ENCODE measurements around the gene LSM2. TPM values are rescaled to one million over a fixed set of nuclear protein-coding genes. Genes with fewer than 3 reads are reported as not detected.
A peak's percentile ranks its signal among the peaks of the same experiment; 100 is the strongest.

LSM2 gene
- total and polyA plus RNA-seq, 9 of the 15 experiments (the other 6 are each of a cell fraction or from before 2014, with no cell fraction given): 154 to 407 (median 223) TPM

DNA sequence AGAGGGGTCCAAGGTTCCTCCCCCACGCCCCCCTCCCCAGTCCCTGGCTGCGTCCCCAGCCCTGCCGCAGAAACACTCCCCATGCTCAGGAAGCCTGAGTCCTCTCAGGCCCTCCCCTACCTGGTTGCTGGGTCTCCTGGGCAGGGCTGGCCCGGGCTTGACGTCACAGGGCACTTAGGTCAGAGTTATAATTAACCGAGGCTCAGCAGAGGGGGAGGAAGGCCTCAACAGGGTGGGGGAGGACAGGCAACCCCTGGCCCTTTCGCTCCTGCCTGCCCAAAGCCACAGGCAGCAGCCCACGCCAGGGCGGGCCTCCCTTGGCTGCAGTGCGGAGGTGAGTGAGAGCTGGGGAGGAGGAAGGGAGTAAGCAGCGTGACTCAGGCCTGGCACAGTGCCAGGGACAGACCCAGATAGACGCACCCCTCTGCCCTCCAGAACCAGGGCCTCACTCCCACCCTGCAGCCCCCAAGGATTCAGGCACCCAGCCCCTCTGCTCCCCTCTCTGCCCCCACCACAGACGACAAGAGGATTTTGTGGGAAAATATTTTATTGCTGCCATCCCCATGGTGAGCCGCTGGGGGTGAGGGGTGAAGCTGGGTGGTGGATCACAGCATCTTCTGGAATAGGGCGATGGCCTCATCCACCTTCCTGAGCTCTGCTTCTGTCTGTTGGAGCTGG is 29.6 kb downstream of the LSM2 start, which contains the start of gene VWA7 (continued):
- TF ChIP-seq SPI1 (IDR thresholded peaks at IDR 0.05; ENCODE audit: borderline replicate concordance, low read depth, low read length) (peak; percentile 51), MCM7 (IDR thresholded peaks at IDR 0.05) (no peak), KLF6 (CRISPR knock-in tag; IDR thresholded peaks at IDR 0.05; ENCODE audit: borderline replicate concordance) (peak; percentile 10; the same call in 1 of the 2 replicates), NUFIP1 (IDR thresholded peaks at IDR 0.05; ENCODE audit: partially characterized antibody) (peak; percentile 32), NR1H2 (CRISPR knock-in tag; IDR thresholded peaks at IDR 0.05) (no peak), NRF1 (conservative IDR thresholded peaks at IDR 0.05 in 1 of 2, IDR thresholded peaks at IDR 0.05 in 1 of 2) (peak; percentile 70 to 75), SMAD1 (IDR thresholded peaks at IDR 0.05; ENCODE audit: low read depth, low read length, partially characterized antibody) (peak; percentile 100), SRF (CRISPR knock-in tag; IDR thresholded peaks at IDR 0.05) (peak in 1 of 2 experiments; percentile 79; a peak in 1 of 4 replicates), FUS (optimal IDR thresholded peaks at IDR 0.05; ENCODE audit: low read depth, low read length) (no peak), ZNF584 (CRISPR knock-in tag; IDR thresholded peaks at IDR 0.05; ENCODE audit: low read depth) (peak; percentile 87), SIN3A (IDR thresholded peaks at IDR 0.05; ENCODE audit: borderline replicate concordance in 2 of 2, control insufficient read depth in 1 of 2, low read depth in 2 of 2, low read length in 2 of 2) (peak; percentile 68 to 92; a peak in 2 of 4 replicates), RUNX1 (IDR thresholded peaks at IDR 0.05; ENCODE audit: low read depth) (peak; percentile 89; the same call in 1 of the 2 replicates)
- TF ChIP-seq, protein P1, sequence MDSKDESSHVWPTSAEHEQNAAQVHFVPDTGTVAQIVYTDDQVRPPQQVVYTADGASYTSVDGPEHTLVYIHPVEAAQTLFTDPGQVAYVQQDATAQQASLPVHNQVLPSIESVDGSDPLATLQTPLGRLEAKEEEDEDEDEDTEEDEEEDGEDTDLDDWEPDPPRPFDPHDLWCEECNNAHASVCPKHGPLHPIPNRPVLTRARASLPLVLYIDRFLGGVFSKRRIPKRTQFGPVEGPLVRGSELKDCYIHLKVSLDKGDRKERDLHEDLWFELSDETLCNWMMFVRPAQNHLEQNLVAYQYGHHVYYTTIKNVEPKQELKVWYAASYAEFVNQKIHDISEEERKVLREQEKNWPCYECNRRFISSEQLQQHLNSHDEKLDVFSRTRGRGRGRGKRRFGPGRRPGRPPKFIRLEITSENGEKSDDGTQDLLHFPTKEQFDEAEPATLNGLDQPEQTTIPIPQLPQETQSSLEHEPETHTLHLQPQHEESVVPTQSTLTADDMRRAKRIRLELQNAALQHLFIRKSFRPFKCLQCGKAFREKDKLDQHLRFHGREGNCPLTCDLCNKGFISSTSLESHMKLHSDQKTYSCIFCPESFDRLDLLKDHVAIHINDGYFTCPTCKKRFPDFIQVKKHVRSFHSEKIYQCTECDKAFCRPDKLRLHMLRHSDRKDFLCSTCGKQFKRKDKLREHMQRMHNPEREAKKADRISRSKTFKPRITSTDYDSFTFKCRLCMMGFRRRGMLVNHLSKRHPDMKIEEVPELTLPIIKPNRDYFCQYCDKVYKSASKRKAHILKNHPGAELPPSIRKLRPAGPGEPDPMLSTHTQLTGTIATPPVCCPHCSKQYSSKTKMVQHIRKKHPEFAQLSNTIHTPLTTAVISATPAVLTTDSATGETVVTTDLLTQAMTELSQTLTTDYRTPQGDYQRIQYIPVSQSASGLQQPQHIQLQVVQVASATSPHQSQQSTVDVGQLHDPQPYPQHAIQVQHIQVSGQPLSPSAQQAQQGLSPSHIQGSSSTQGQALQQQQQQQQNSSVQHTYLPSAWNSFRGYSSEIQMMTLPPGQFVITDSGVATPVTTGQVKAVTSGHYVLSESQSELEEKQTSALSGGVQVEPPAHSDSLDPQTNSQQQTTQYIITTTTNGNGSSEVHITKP (IDR thresholded peaks at IDR 0.05; ENCODE audit: partially characterized antibody): peak; percentile 95
- TF ChIP-seq, protein P2, sequence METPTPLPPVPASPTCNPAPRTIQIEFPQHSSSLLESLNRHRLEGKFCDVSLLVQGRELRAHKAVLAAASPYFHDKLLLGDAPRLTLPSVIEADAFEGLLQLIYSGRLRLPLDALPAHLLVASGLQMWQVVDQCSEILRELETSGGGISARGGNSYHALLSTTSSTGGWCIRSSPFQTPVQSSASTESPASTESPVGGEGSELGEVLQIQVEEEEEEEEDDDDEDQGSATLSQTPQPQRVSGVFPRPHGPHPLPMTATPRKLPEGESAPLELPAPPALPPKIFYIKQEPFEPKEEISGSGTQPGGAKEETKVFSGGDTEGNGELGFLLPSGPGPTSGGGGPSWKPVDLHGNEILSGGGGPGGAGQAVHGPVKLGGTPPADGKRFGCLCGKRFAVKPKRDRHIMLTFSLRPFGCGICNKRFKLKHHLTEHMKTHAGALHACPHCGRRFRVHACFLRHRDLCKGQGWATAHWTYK (CRISPR knock-in tag; IDR thresholded peaks at IDR 0.05): peak; percentile 95
